Neural progenitor cell (in vitro differentiated cells): ENCODE measurements around the gene CD79A. TPM values are rescaled to one million over a fixed set of nuclear protein-coding genes. Genes with fewer than 3 reads are reported as not detected.

Source experiments
- DNase-seq: peaks from one replicate; pipeline ENCODE4 v3.0.0-alpha.2; 2016; ENCODE audit warnings: low spot score
- H2AFZ ChIP-seq: fragments of 200-600 bp; sonication (generic); replicated peaks from 2 replicates; pipeline ENCODE4 v1.6.1; 2016; ENCODE audit warnings: antibody characterized with exemption
- H3F3A ChIP-seq: fragments of 200-600 bp; sonication (generic); 2 replicates; pipeline ENCODE4 v1.6.1; 2016; ENCODE audit warnings: antibody characterized with exemption, low read depth
- H3K27ac ChIP-seq: fragments of 200-600 bp; sonication (generic); 2 replicates; pipeline ENCODE4 v1.5.1; 2016; ENCODE audit warnings: mild to moderate bottlenecking
- H3K27me3 ChIP-seq: fragments of 200-600 bp; sonication (generic); 2 replicates; pipeline ENCODE4 v1.6.1; 2016; ENCODE audit warnings: mild to moderate bottlenecking, moderate library complexity
- H3K36me3 ChIP-seq: fragments of 200-600 bp; sonication (generic); 2 replicates; pipeline ENCODE4 v1.5.1; 2016
- H3K4me1 ChIP-seq: fragments of 200-600 bp; sonication (generic); 2 replicates; pipeline ENCODE4 v1.6.1; 2016; ENCODE audit warnings: mixed run types
- H3K4me2 ChIP-seq: fragments of 200-600 bp; sonication (generic); 2 replicates; pipeline ENCODE4 v1.6.1; 2016
- H3K4me3 ChIP-seq: fragments of 200-600 bp; sonication (generic); 2 replicates; pipeline ENCODE4 v1.5.1; 2016
- H3K79me2 ChIP-seq: fragments of 200-600 bp; sonication (generic); 2 replicates; pipeline ENCODE4 v1.6.1; 2016; ENCODE audit warnings: low read depth
- H3K9ac ChIP-seq: fragments of 200-600 bp; sonication (generic); 2 replicates; pipeline ENCODE4 v1.6.1; 2016
- H3K9me3 ChIP-seq: fragments of 200-600 bp; sonication (generic); 2 replicates; pipeline ENCODE4 v1.5.1; 2016; ENCODE audit warnings: low read depth
- H4K20me1 ChIP-seq: fragments of 200-600 bp; sonication (generic); 2 replicates; pipeline ENCODE4 v1.6.1; 2016; ENCODE audit warnings: low read depth
- H3K27ac Mint-ChIP-seq: 3 replicates; pipeline ENCODE4 v1.8.0; 2021; ENCODE audit warnings: mixed read lengths
- H3K27me3 Mint-ChIP-seq: 2 replicates; pipeline ENCODE4 v1.8.0; 2022; ENCODE audit warnings: low read depth, mild to moderate bottlenecking, inconsistent platforms, moderate library complexity, mixed read lengths; ENCODE audit not compliant: insufficient read depth
- H3K36me3 Mint-ChIP-seq: 3 replicates; pipeline ENCODE4 v1.8.0; 2021; ENCODE audit warnings: mixed read lengths
- H3K4me1 Mint-ChIP-seq: 3 replicates; pipeline ENCODE4 v1.8.0; 2021; ENCODE audit warnings: mixed read lengths
- H3K4me3 Mint-ChIP-seq: 3 replicates; pipeline ENCODE4 v1.8.0; 2021; ENCODE audit warnings: mild to moderate bottlenecking, moderate library complexity, mixed read lengths
- H3K9me3 Mint-ChIP-seq: 3 replicates; pipeline ENCODE4 v1.8.0; 2020; ENCODE audit warnings: mixed read lengths
- EZH2 ChIP-seq: fragments of 200-600 bp; sonication (generic); IDR thresholded peaks from 2 replicates; pipeline ENCODE4 v1.6.1; 2017; ENCODE audit warnings: antibody characterized with exemption, mild to moderate bottlenecking, moderate library complexity
- EZH2phosphoT487 ChIP-seq: fragments of 200-600 bp; sonication (generic); IDR thresholded peaks from 2 replicates; pipeline ENCODE4 v1.6.1; 2017; ENCODE audit warnings: antibody characterized with exemption
- total RNA-seq: library from RNA; depleted of rRNA; stranded (reverse); fragments of >200 nt; gene quantifications from 2 replicates; pipeline ENCODE4 v1.2.3, GENCODE V29; 2015; ENCODE audit warnings: low replicate concordance
- TF ChIP-seq, protein P1 (sequence below): fragments of 200-600 bp; sonication (generic); IDR thresholded peaks from 2 replicates; pipeline ENCODE4 v1.5.1; 2017; ENCODE audit warnings: antibody characterized with exemption, mild to moderate bottlenecking

The CD79A gene
- total RNA-seq, 1 donor from 2014 or later: 0.11 TPM

- H3K4me2 ChIP-seq: peak within 1 kb of the TSS; percentile 94
- Mint-ChIP-seq H3K36me3 (no peaks in the 10 kb centered on the region), H3K4me1 (peaks cover 7% of the 10 kb centered on the region), H3K4me3 (peak within 1 kb of the TSS; percentile 80), H3K27me3 (peaks cover 44% of the 10 kb centered on the region), H3K9me3 (peaks cover 2% of the 10 kb centered on the region), H3K27ac (no peak within 1 kb of the TSS)
- H3K9me3 ChIP-seq: no peaks in the 10 kb centered on the region
- TF ChIP-seq EZH2: peak; percentile 80
- peak; percentile 5 for TF ChIP-seq EZH2phosphoT487
- TF ChIP-seq, protein P1, sequence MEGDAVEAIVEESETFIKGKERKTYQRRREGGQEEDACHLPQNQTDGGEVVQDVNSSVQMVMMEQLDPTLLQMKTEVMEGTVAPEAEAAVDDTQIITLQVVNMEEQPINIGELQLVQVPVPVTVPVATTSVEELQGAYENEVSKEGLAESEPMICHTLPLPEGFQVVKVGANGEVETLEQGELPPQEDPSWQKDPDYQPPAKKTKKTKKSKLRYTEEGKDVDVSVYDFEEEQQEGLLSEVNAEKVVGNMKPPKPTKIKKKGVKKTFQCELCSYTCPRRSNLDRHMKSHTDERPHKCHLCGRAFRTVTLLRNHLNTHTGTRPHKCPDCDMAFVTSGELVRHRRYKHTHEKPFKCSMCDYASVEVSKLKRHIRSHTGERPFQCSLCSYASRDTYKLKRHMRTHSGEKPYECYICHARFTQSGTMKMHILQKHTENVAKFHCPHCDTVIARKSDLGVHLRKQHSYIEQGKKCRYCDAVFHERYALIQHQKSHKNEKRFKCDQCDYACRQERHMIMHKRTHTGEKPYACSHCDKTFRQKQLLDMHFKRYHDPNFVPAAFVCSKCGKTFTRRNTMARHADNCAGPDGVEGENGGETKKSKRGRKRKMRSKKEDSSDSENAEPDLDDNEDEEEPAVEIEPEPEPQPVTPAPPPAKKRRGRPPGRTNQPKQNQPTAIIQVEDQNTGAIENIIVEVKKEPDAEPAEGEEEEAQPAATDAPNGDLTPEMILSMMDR: no peak
- peak within 1 kb of the TSS; percentile 58 for H2AFZ ChIP-seq
- peaks cover 41% of the 10 kb centered on the region for H4K20me1 ChIP-seq
- H3K9ac ChIP-seq: no peak within 1 kb of the TSS
- peak within 1 kb of the TSS; percentile 61 for H3K4me3 ChIP-seq
- no peaks in the 10 kb centered on the region for H3K79me2 ChIP-seq
- no peaks in the 10 kb centered on the region for H3K36me3 ChIP-seq
- H3K27ac ChIP-seq: no peak within 1 kb of the TSS
- H3K27me3 ChIP-seq: peaks cover 98% of the 10 kb centered on the region
- peaks cover 5% of the 10 kb centered on the region for H3K4me1 ChIP-seq
- peak; percentile 52 for DNase-seq
- H3F3A ChIP-seq: peaks cover 26% of the 10 kb centered on the region
Measured at GRCh38 chr19:41928221-41928683, 51.2 kb downstream of the CD79A start, which contains the start of gene ERFL. ERFL (minus strand) TSS chr19:41928449; CDS start chr19:41912919, 15,530 bp downstream.

DNA sequence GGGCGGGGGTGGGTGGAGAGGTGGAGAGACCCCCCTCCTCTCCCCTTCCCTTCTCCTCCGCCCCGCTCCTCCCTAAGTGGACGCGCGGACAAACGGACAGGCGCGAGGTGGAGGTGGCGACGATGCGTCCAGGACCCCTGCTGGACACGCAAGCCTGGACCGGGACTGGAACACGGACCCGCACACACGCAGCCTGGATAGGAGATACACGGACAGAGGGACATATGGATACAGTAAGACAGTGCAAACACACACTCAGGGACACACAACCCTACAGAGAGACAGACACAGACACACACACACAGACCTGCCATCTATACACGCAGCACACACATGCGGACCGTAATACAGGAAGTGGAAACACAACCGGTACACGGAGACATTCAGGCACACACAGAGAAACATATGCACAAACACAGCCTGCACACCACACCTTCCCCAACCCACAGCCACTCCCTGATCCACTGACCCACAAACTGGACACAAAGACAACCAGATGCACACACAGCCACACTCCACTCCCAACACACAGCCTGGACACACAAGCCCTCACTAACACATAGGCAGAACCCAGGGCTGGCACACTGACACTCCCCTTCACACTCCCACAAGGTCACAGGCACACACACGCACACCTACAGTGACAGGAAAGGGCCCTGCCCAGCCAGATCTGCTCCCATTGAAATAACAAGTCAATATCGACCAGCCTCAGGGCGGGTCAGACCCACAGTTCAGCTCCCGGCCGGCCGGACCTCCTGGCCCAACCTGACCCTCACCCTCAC, 51.9 kb downstream of the CD79A start:
- peaks cover 26% of the 10 kb centered on the region for H3F3A ChIP-seq
- H3K4me2 ChIP-seq: peak overlapping the region; percentile 94
- Mint-ChIP-seq H3K27me3 (peaks cover 48% of the 10 kb centered on the region), H3K4me3 (peak overlapping the region; percentile 77), H3K27ac (no peak overlapping the region), H3K4me1 (peaks cover 7% of the 10 kb centered on the region), H3K36me3 (no peaks in the 10 kb centered on the region), H3K9me3 (no peaks in the 10 kb centered on the region)
- peaks cover 5% of the 10 kb centered on the region for H3K4me1 ChIP-seq
- peaks cover 41% of the 10 kb centered on the region for H4K20me1 ChIP-seq
- H3K27me3 ChIP-seq: peaks cover 100% of the 10 kb centered on the region
- H3K9me3 ChIP-seq: no peaks in the 10 kb centered on the region
- H3K4me3 ChIP-seq: peak overlapping the region; percentile 61
- no peaks in the 10 kb centered on the region for H3K79me2 ChIP-seq
- no peak overlapping the region for H2AFZ ChIP-seq
- TF ChIP-seq EZH2 (peak; percentile 4), EZH2phosphoT487 (no peak)
- TF ChIP-seq, protein P1: no peak
- no peaks in the 10 kb centered on the region for H3K36me3 ChIP-seq
- H3K27ac ChIP-seq: no peak overlapping the region
- H3K9ac ChIP-seq: no peak overlapping the region
- peak; percentile 37 for DNase-seq

- H3K4me2 ChIP-seq: no peak overlapping the region
- peaks cover 26% of the 10 kb centered on the region for H3F3A ChIP-seq
- Mint-ChIP-seq H3K27me3 (peaks cover 53% of the 10 kb centered on the region), H3K4me3 (peak overlapping the region; percentile 77), H3K9me3 (no peaks in the 10 kb centered on the region), H3K36me3 (no peaks in the 10 kb centered on the region), H3K4me1 (peaks cover 7% of the 10 kb centered on the region), H3K27ac (no peak overlapping the region)
- peaks cover 100% of the 10 kb centered on the region for H3K27me3 ChIP-seq
- H2AFZ ChIP-seq: no peak overlapping the region
- H3K4me1 ChIP-seq: peaks cover 5% of the 10 kb centered on the region
- no peaks in the 10 kb centered on the region for H3K36me3 ChIP-seq
- H3K27ac ChIP-seq: no peak overlapping the region
- H3K9me3 ChIP-seq: no peaks in the 10 kb centered on the region
- no peak overlapping the region for H3K9ac ChIP-seq
- H3K79me2 ChIP-seq: no peaks in the 10 kb centered on the region
- H3K4me3 ChIP-seq: no peak overlapping the region
- TF ChIP-seq, protein P1: no peak
- TF ChIP-seq EZH2phosphoT487 (no peak), EZH2 (peak; percentile 76)
- no peak for DNase-seq
- peaks cover 43% of the 10 kb centered on the region for H4K20me1 ChIP-seq
Measured at GRCh38 chr19:41929536-41930071, 52.5 kb downstream of the CD79A start.
